HepG2 (cell line): ENCODE data around the gene NENF. TPM values are rescaled to one million over a fixed set of nuclear protein-coding genes. Genes with fewer than 3 reads are reported as not detected.

Source experiments
- ATAC-seq: fragments of 200-7000 bp; cut with Tn5 transposase; 3 replicates; pipeline ENCODE4 v1.9.1; 2020; ENCODE audit warnings: mild to moderate bottlenecking, moderate library complexity
- BruUV-seq: library from RNA; stranded (reverse); fragments of 400-500 nt; replicated peaks from 2 replicates; lab custom pipeline; 2021; lab: Mats Ljungman, UMichigan
- CTCF ChIA-PET: fragments of 300-600 bp; formaldehyde crosslinking; extraction: SDS; loops from one replicate; lab custom pipeline; 2021; ENCODE audit warnings: low total read pairs, inconsistent platforms, low intra/inter-chr PET ratio; lab: Yijun Ruan, JAX
- POLR2A ChIA-PET: fragments of 350-600 bp; sonication (Branson Sonifier 250); formaldehyde crosslinking; loops from one replicate; lab custom pipeline; 2020; ENCODE audit warnings: antibody characterized with exemption, inconsistent platforms; lab: Yijun Ruan, JAX
- DNase-seq: peaks from one replicate; pipeline ENCODE4 v3.0.0-alpha.2; 2015; ENCODE audit warnings: low spot score
- FAIRE-seq: peaks from 3 replicates; lab custom pipeline; 2011; peaks lifted over from hg19 to GRCh38; lab: Jason Lieb, UNC
- H2AFZ ChIP-seq: one replicate; pipeline ENCODE4 v1.6.1; 2011; ENCODE audit warnings: low read length, inconsistent platforms
- H3K27ac ChIP-seq: fragments of 300-600 bp; 3 replicates; pipeline ENCODE4 v1.8.0; 2011; ENCODE audit warnings: mixed run types, mild to moderate bottlenecking, mixed read lengths, low read length, inconsistent platforms; ENCODE audit not compliant: insufficient read depth; ENCODE audit errors: extremely low read length
- H3K27me3 ChIP-seq, 2 experiments: fragments of 200-600 bp in 1 of 2; 2 replicates in 1 of 2; 3 replicates in 1 of 2; pipeline versions ENCODE4 v1.6.0 to v1.8.0; 2011; ENCODE audit warnings: low read length in 2 of 2, mild to moderate bottlenecking in 2 of 2, moderate library complexity in 2 of 2, inconsistent platforms in 1 of 2; ENCODE audit not compliant: insufficient read depth in 2 of 2, control insufficient read depth in 1 of 2
- H3K36me3 ChIP-seq, 2 experiments: fragments of 200-600 bp in 1 of 2; replicated peaks in 1 of 2; 2 replicates in 1 of 2; 3 replicates in 1 of 2; pipeline versions ENCODE4 v1.5.1 to v1.8.0; 2011; ENCODE audit warnings: low read length in 2 of 2, inconsistent platforms in 1 of 2; ENCODE audit not compliant: insufficient read depth in 2 of 2, control insufficient read depth in 1 of 2
- H3K4me1 ChIP-seq: 2 replicates; pipeline ENCODE4 v1.5.1; 2012; ENCODE audit warnings: low read length, inconsistent platforms; ENCODE audit not compliant: insufficient read depth
- H3K4me2 ChIP-seq: 2 replicates; pipeline ENCODE4 v1.6.0; 2011; ENCODE audit warnings: low read depth, low read length, inconsistent platforms
- H3K4me3 ChIP-seq, 3 experiments: fragments of 200-600 bp in 1 of 3; sonication (generic), shearing (Covaris generic) in 1 of 3; replicated peaks in 1 of 3; 2 replicates each; pipeline ENCODE4 v1.5.1; 2011 to 2016; ENCODE audit warnings: low read length in 3 of 3, inconsistent platforms in 2 of 3, low read depth in 2 of 3, mild to moderate bottlenecking in 2 of 3, control low read depth in 1 of 3, mixed read lengths in 1 of 3; ENCODE audit not compliant: insufficient read depth in 1 of 3
- H3K79me2 ChIP-seq: one replicate; pipeline ENCODE4 v1.6.1; 2011; ENCODE audit warnings: low read length, inconsistent platforms; ENCODE audit not compliant: insufficient read depth
- H3K9ac ChIP-seq: 2 replicates; pipeline ENCODE4 v1.6.0; 2011; ENCODE audit warnings: mild to moderate bottlenecking, low read depth, low read length, inconsistent platforms; ENCODE audit not compliant: insufficient read depth
- H3K9me3 ChIP-seq: 2 replicates; pipeline ENCODE4 v1.5.1; 2012; ENCODE audit warnings: mild to moderate bottlenecking, low read length
- H4K20me1 ChIP-seq: 2 replicates; pipeline ENCODE4 v1.6.0; 2011; ENCODE audit warnings: inconsistent platforms, mild to moderate bottlenecking, low read length, moderate library complexity; ENCODE audit not compliant: insufficient read depth
- FOXA3 ChIP-seq: IDR thresholded peaks from 2 replicates; pipeline ENCODE4 v1.6.1; 2016; ENCODE audit warnings: missing genetic modification reagents, missing compliant biosample characterization
- SOX13 ChIP-seq, 3 experiments: fragments of 450-650 bp in 1 of 3; sonication (generic) in 1 of 3; formaldehyde crosslinking in 1 of 3; IDR thresholded peaks in 2 of 3; conservative IDR thresholded peaks in 1 of 3; 2 replicates each; pipeline versions ENCODE4 v1.5.0 to v1.6.1; 2016 to 2020; ENCODE audit warnings: antibody characterized with exemption in 1 of 3, mild to moderate bottlenecking in 1 of 3, missing compliant biosample characterization in 1 of 3, missing genetic modification reagents in 1 of 3, moderate library complexity in 1 of 3
- SOX5 ChIP-seq: IDR thresholded peaks from 2 replicates; pipeline ENCODE4 v1.6.1; 2016; ENCODE audit warnings: borderline replicate concordance
- TEF ChIP-seq: sonication (generic); formaldehyde crosslinking; IDR thresholded peaks from 2 replicates; pipeline ENCODE4 v1.5.0; 2020; ENCODE audit warnings: missing genetic modification reagents
- THAP9 ChIP-seq: sonication (generic); formaldehyde crosslinking; IDR thresholded peaks from 2 replicates; pipeline ENCODE4; 2020; ENCODE audit warnings: missing genetic modification reagents, mild to moderate bottlenecking, borderline replicate concordance
- ZBTB1 ChIP-seq: sonication (generic); formaldehyde crosslinking; IDR thresholded peaks from 2 replicates; pipeline ENCODE4 v1.4.0; 2020; ENCODE audit warnings: missing genetic modification reagents, borderline replicate concordance
- ZBTB49 ChIP-seq: sonication (generic); formaldehyde crosslinking; IDR thresholded peaks from 2 replicates; pipeline ENCODE4 v1.4.0; 2020; ENCODE audit warnings: missing genetic modification reagents, borderline replicate concordance
- ZNF660 ChIP-seq: sonication (generic); formaldehyde crosslinking; IDR thresholded peaks from 2 replicates; pipeline ENCODE4 v1.5.1; 2020; ENCODE audit warnings: mild to moderate bottlenecking, low read depth, missing genetic modification reagents, borderline replicate concordance
- ZNF7 ChIP-seq: IDR thresholded peaks from 2 replicates; pipeline ENCODE4 v1.6.1; 2016; ENCODE audit warnings: missing biosample characterization, missing genetic modification reagents
- ZNF782 ChIP-seq: sonication (generic); formaldehyde crosslinking; IDR thresholded peaks from 2 replicates; pipeline ENCODE4 v1.4.0; 2020; ENCODE audit warnings: missing genetic modification reagents, mild to moderate bottlenecking, borderline replicate concordance
- WGBS: methylation state at CpG from one replicate; pipeline ENCODE4 v1.1.6; 2017; ENCODE audit warnings: low lambda C conversion rate; 5-methylcytosine and 5-hydroxymethylcytosine counted together
- in situ Hi-C: cut with HindIII; loops from 2 replicates; pipeline ENCODE4 v1.10.0; 2017; ENCODE audit warnings: low pct_unique_long_range_greater_than_20kb; ENCODE audit not compliant: extremely low pct_ligation_motif_present
- intact Hi-C: fragments of 100-400 bp; cut with micrococcal nuclease; formaldehyde crosslinking; loops from one replicate; pipeline ENCODE4 v1.10.0; 2022; ENCODE audit not compliant: unreplicated experiment
- polyA plus RNA-seq, 8 experiments: library from polyadenylated mRNA; depleted of rRNA in 3 of 8; stranded (reverse) in 7 of 8; unstranded in 1 of 8; fragments of >200 nt; fragmentation: Illumina TruSeq in 4 of 8; extraction: Trizol in 4 of 8; gene quantifications; 2 replicates each; pipeline versions ENCODE4 v1.2.1 to v1.2.3, GENCODE V29; 2011 to 2016; ENCODE audit warnings: low read depth in 4 of 8, missing spikeins in 1 of 8, mixed read lengths in 1 of 8; ENCODE audit not compliant: insufficient read depth in 1 of 8
- total RNA-seq, 5 experiments: library from RNA; depleted of rRNA; stranded (reverse); fragments of >200 nt; fragmentation: Illumina TruSeq; extraction: Trizol; gene quantifications; 2 replicates each; pipeline ENCODE4 v1.2.3, GENCODE V29; 2016; ENCODE audit warnings: low read depth in 1 of 5

Gene NENF
- total and polyA plus RNA-seq, 2 of the 13 experiments (the other 11 are each of a cell fraction or from before 2014, with no cell fraction given): 31.7 to 40.4 TPM

GRCh38 chr1:212458817-212459216, 26.1 kb downstream of the NENF start:
- Histone ChIP-seq H3K27ac (no peak overlapping the region), H3K4me3 (no peak overlapping the region), H3K9ac (no peak overlapping the region), H4K20me1 (no peaks in the 10 kb centered on the region), H3K79me2 (no peaks in the 10 kb centered on the region), H3K4me2 (no peak overlapping the region), H3K27me3 (peaks cover 0 to 13% of the 10 kb centered on the region in 2 experiments; a peak in 1 of 5 replicates), H2AFZ (no peak overlapping the region), H3K9me3 (peaks cover 10% of the 10 kb centered on the region; the same call in 1 of the 2 replicates), H3K4me1 (peaks cover 21% of the 10 kb centered on the region), H3K36me3 (no peaks in the 10 kb centered on the region)
- 0% methylated on average over 1 of the region's 1 CpG for WGBS
- intact Hi-C loops (loop anchor here (5.0 kb wide), 1 partner anchor 92 kb away; no protein-coding TSS in a partner anchor), in situ Hi-C loops (loop anchor here (5.0 to 10.0 kb wide), 2 partner anchors 94 to 397 kb away; no protein-coding TSS in a partner anchor)
- ChIA-PET POLR2A (no interaction called here), CTCF (no interaction called here)
- ATAC-seq: no peak
- no TSS peak for BruUV-seq
- no peak for TF ChIP-seq THAP9 (CRISPR knock-in tag)
- no peak for DNase-seq
- FAIRE-seq: no peak

- intact Hi-C loops (loop anchor here (5.0 kb wide), 1 partner anchor 92 kb away; no protein-coding TSS in a partner anchor), in situ Hi-C loops (loop anchor here (5.0 to 10.0 kb wide), 2 partner anchors 95 to 397 kb away; no protein-coding TSS in a partner anchor)
- DNase-seq (no peak), ATAC-seq (no peak), FAIRE-seq (no peak)
- Histone ChIP-seq H2AFZ (no peak overlapping the region), H3K36me3 (no peaks in the 10 kb centered on the region), H3K79me2 (no peaks in the 10 kb centered on the region), H3K27ac (no peak overlapping the region), H3K4me1 (peaks cover 30% of the 10 kb centered on the region), H3K9ac (no peak overlapping the region), H3K9me3 (peaks cover 10% of the 10 kb centered on the region; the same call in 1 of the 2 replicates), H3K4me2 (no peak overlapping the region), H3K27me3 (peaks cover 0 to 14% of the 10 kb centered on the region in 2 experiments; a peak in 1 of 5 replicates), H3K4me3 (no peak overlapping the region), H4K20me1 (no peaks in the 10 kb centered on the region)
- CTCF ChIA-PET: no interaction called here
- POLR2A ChIA-PET: no interaction called here
- WGBS: 35% methylated on average over 5 of the region's 5 CpGs
- BruUV-seq: no TSS peak
- TF ChIP-seq FOXA3 (CRISPR knock-in tag) (peak; percentile 34; the same call in 1 of the 2 replicates), ZNF7 (CRISPR knock-in tag) (peak; percentile 71), SOX13 (IDR thresholded peaks at IDR 0.05) (no peak), SOX13 (CRISPR knock-in tag; conservative IDR thresholded peaks at IDR 0.05 in 1 of 2, IDR thresholded peaks at IDR 0.05 in 1 of 2) (0 out of 4 replicates have a peak, but pooled peaks of 1 of the 2 experiments have one; percentile 22), TEF (no peak), ZBTB1 (CRISPR knock-in tag) (no peak), ZNF782 (CRISPR knock-in tag) (no peak), ZBTB49 (no peak), SOX5 (CRISPR knock-in tag) (peak; percentile 15; the same call in 1 of the 2 replicates), ZNF660 (CRISPR knock-in tag) (no peak)
Observed at GRCh38 chr1:212459656-212460055, 26.9 kb downstream of the NENF start.
